OCI-LY7 (cell line): ENCODE data around the gene TRPC5OS.

Experiments
- CTCF ChIP-seq: fragments of 200-600 bp; sonication (generic); conservative IDR thresholded peaks from 2 replicates; pipeline ENCODE4 v1.5.1; 2014; ENCODE audit warnings: mild to moderate bottlenecking, antibody characterized with exemption, low read length, moderate library complexity, mixed read lengths
- EZH2phosphoT487 ChIP-seq: fragments of 200-600 bp; sonication (generic); IDR thresholded peaks from 2 replicates; pipeline ENCODE4 v1.6.1; 2018; ENCODE audit warnings: low read depth, borderline replicate concordance, mild to moderate bottlenecking, mixed run types, antibody characterized with exemption, low read length, moderate library complexity, mixed read lengths

- TF ChIP-seq CTCF, result no peak
- no peak for TF ChIP-seq EZH2phosphoT487
These were observed 16.4 kb downstream of the TRPC5OS start for GRCh38 chrX:111892375-111892774.
